GM12873 (cell line): ENCODE data around the gene SERPINH1.

Experiments
- TF ChIP-seq, protein P1 (sequence below): IDR thresholded peaks from 2 replicates; pipeline ENCODE4 v1.5.1; 2012; ENCODE audit warnings: low read depth, mild to moderate bottlenecking, moderate library complexity, low read length, control low read depth; ENCODE audit not compliant: insufficient read depth; ENCODE audit errors: missing control alignments

The SERPINH1 gene

DNA sequence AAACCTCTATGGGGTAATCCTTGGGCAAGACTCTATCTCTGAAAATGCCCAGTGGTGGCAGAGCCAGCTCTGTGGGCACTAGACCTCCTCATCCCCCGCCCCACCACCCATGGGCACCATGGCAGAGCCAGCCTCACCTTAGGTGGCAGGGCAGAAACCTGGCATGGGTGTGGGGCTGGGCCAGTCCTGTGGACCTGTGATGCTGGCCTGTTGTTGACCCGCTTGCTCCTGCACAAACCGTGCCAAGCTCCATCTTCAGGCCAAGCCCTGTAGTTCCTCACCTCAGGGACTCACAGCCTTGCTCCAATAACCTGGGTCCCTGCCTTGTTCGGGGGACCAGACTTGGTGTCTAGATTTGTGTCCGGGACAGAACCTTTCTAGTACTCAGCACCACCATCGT is 8.9 kb upstream of the SERPINH1 start:
- TF ChIP-seq, protein P1, sequence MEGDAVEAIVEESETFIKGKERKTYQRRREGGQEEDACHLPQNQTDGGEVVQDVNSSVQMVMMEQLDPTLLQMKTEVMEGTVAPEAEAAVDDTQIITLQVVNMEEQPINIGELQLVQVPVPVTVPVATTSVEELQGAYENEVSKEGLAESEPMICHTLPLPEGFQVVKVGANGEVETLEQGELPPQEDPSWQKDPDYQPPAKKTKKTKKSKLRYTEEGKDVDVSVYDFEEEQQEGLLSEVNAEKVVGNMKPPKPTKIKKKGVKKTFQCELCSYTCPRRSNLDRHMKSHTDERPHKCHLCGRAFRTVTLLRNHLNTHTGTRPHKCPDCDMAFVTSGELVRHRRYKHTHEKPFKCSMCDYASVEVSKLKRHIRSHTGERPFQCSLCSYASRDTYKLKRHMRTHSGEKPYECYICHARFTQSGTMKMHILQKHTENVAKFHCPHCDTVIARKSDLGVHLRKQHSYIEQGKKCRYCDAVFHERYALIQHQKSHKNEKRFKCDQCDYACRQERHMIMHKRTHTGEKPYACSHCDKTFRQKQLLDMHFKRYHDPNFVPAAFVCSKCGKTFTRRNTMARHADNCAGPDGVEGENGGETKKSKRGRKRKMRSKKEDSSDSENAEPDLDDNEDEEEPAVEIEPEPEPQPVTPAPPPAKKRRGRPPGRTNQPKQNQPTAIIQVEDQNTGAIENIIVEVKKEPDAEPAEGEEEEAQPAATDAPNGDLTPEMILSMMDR: no peak

DNA sequence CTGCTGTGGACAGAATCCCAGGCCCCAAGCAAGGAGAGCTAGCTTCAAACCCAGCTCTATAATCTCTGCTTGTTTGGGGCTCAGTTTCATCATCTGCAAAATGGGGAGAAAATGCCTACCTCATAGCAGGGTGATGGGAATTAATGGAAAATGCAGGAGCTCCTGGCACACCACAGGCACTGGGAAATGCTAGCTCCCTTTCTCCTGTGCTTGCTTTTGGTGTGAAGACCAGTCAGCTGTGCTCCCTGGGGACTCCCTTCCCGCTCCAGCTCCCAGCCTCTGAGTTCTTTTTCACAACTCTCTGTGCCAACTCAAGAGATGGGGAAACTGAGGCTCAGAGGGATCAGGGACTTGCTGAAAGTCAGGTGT is 8.2 kb upstream of the SERPINH1 start:
- TF ChIP-seq, protein P1: no peak

DNA sequence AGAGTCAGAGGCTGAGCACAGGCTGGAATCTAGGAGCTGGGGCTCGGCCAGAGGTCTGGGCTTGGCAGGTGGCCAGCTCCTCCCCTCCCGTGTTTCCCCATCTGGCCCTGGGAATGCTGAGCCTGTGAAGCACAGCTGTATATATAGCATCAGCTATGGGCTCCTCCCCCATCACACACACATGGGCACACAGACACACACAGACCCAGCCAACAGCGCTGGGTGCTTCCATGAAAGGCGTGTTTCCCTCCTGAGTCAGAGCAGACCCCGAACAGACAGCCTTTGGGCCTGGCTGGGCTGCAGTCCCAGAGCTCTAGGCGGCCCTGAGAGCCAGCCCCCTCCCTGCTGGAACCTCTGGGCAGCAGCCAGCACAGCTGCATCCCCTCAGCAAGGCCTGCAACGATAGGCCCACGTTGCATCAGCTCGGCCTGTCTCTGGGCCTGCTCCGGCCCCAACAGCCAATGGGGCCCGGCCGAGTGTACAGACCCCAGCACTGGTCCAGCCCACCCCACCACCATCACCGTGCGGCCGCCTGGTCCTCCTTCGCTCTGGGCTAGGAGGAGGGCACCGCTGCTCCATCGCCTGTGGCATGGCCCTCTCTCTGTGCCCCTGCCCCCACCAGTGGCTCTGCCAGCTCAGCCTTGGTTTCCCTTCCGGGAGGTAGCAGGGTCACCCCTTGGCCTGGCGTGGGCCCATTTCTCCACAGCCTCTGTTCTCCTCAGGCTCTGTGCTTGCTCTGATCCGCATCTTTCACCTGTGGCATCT is 7.6 kb upstream of the SERPINH1 start:
- TF ChIP-seq, protein P1: no peak

DNA sequence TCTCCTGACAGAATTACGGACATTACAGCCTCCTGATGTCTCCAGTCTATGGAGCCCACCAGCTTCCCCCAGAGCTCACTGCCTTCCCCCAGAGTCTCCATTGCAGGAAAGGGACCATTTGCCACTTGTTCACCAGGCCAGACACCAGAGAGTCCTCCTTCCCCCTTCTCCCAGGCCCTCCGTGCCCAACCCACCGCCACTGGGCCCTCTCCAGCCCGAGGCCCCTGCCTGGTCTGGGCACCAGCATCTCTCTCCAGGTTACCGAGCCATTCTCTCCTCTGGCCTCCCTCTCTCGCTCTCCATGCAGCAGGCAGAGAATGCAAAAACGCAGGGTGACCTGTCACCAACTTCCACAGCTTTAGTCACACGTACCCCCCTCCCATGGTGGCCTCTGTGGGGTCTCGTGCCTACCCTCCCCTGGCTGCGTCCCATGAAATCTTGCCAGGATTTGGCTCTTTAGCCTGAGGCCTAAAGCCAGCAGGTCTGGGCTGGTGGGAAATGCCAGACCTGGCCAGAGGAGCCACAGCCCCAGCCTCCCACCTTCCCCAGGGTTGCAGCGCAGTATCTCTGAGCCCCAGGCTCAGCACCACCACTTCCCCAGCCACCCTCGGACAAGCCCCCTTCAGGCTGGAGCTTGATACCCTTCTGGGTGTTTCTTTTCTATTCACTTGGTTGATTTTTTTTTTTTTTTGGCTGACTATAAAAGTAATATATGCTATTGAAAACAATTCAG is 6.8 kb upstream of the SERPINH1 start:
- TF ChIP-seq, protein P1: no peak

DNA sequence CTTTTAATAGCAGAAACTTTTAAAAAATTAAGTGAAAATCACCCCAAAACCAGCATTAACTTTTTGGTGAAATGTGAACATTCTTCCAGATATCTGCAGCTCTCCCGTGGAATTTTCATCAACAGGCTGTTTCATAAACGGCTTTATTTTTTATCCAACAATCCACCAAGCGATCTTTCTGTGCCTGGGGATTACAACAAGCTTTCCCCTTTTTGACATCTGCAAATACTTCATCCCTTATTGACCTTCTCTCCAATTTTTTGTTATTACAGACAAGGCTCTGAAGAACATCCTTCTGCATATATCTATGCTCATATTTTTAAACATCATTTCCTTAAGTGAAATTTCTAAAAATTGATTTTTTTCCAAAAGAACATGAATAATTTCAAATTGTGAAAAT is 5.8 kb upstream of the SERPINH1 start:
- TF ChIP-seq, protein P1: no peak

DNA sequence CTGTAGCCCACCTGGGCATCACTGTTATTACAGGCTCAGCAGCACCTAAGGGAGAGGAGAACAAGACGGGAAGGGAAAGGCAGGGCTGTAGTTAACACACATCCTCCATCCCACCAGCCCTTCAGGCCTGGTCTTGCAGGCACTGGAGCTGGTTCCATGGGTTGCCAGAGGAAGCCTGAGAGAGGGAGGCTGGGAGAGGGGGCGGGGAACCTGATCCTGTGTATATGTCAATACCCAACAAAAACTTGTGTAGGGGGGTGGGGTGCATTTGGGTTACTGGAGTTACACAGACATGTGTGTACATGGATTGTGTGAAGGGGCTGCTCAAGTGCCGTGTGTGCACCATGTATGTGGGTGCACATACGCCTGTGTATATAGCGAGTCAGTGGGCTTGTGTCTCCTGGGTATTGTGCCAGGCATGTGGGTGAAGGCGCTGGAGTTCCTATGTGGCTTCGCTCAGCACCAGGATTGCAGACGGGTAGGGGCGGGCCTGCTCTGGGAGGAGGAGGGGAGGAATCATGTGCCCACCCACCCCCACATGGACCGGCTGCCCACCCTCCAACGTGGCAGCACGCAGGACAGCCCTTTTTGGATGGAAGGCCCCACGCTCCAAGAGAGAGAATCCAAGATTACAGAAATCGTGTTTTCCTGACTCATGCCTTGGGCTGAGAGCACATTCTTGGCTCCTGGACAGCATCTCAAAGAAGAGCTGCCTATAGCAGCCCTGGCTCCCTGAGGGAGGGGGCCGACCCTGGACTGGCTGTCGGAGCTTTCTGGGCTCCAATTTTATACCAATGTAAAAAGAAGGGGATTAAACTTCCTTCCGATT is 4.2 kb upstream of the SERPINH1 start:
- TF ChIP-seq, protein P1: no peak
